NOMO-1 (cell line): ENCODE results near the gene PLCB1.

ENCODE experiments used
- DNase-seq, 2 experiments: peaks; one replicate each; lab custom pipeline; 2025; ENCODE audit not compliant: unreplicated experiment in 2 of 2; lab: John Stamatoyannopoulos, UW

The PLCB1 gene

GRCh38 chr20:8903655-8904605 is 771.9 kb downstream of the PLCB1 start:
- no peak for DNase-seq

- DNase-seq: no peak
Observed at GRCh38 chr20:8909596-8909995, 777.5 kb downstream of the PLCB1 start.

- no peak for DNase-seq
Observed at GRCh38 chr20:8912096-8912495, 780.0 kb downstream of the PLCB1 start.

- DNase-seq: no peak
Observed at GRCh38 chr20:8912731-8913130, 780.7 kb downstream of the PLCB1 start.

- no peak for DNase-seq
Observed at GRCh38 chr20:8913456-8913855, 781.4 kb downstream of the PLCB1 start.

GRCh38 chr20:8914421-8914820 is 782.4 kb downstream of the PLCB1 start:
- no peak for DNase-seq

GRCh38 chr20:8917084-8917483 is 785.0 kb downstream of the PLCB1 start:
- DNase-seq: no peak

GRCh38 chr20:8918145-8918544 is 786.1 kb downstream of the PLCB1 start:
- no peak for DNase-seq

GRCh38 chr20:8924539-8924938 is 792.5 kb downstream of the PLCB1 start:
- no peak for DNase-seq

- no peak for DNase-seq
Observed at GRCh38 chr20:8930726-8931125, 798.7 kb downstream of the PLCB1 start.

GRCh38 chr20:8932192-8933165 is 800.4 kb downstream of the PLCB1 start:
- DNase-seq: no peak

- DNase-seq: no peak
Observed at GRCh38 chr20:8933381-8933807, 801.3 kb downstream of the PLCB1 start.

- no peak for DNase-seq
Observed at GRCh38 chr20:8934362-8934761, 802.3 kb downstream of the PLCB1 start.
